Motor neuron (in vitro differentiated cells): ENCODE results near the gene NLRC4. TPM values are rescaled to one million over a fixed set of nuclear protein-coding genes. Genes with fewer than 3 reads are reported as not detected.

ENCODE experiments used
- total RNA-seq, 8 experiments: library from RNA; unstranded; fragments of 300-600 nt; gene quantifications; 2 replicates each; pipeline versions ENCODE4 v1.2.3 to v1.2.4, GENCODE V29; 2022

NLRC4 gene
- total RNA-seq, 8 experiments from 2014 or later, result 0.33 to 1.6 (median 1.0) TPM

Other genes starting within 250 kb of the NLRC4 start
- gene DPY30, start 225.1 kb downstream of the NLRC4 start, total RNA-seq, result 100 to 1,000 TPM in 3 of 8 experiments, 10 to 100 TPM in 5; 75.7 to 117 (median 92.1) TPM
- gene SPAST, start 201.3 kb downstream of the NLRC4 start, total RNA-seq, result 10 to 100 TPM; 14.2 to 51.8 (median 40.7) TPM
- gene SLC30A6, start 99.0 kb downstream of the NLRC4 start, total RNA-seq, result 10 to 100 TPM in 7 of 8 experiments, 1 to 10 TPM in 1; 9.3 to 29.7 (median 17.0) TPM
- gene YIPF4, start 13.0 kb upstream of the NLRC4 start, total RNA-seq, result 10 to 100 TPM; 15.5 to 32.4 (median 21.5) TPM
- gene BIRC6, start 92.1 kb upstream of the NLRC4 start, total RNA-seq, result 100 to 1,000 TPM in 2 of 8 experiments, 10 to 100 TPM in 6; 65.1 to 156 (median 78.9) TPM